Measurements from ENCODE around the gene RGS2.

DNA sequence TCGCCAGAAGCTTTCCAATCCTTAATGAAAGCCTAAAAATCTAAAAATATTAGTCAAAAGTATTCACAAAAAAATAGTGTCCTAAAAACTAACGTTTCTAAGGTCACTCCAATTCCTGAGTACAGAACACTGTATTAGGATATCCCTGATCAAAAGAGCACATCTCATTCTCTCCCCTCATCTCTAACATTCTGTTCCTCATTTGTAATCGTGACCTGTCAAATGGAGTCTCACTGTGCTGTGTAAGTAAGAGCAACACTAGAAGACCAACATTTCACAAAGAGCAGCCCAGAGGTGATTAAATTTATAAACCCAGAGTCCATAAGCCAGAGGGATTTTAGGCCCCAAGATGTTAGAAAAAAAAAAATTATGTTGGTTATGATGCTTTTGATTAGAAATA, 26.3 kb downstream of the RGS2 start:
- no peak for TF ChIP-seq POLR2A (IDR thresholded peaks at IDR 0.05)
- TF ChIP-seq, protein P1, sequence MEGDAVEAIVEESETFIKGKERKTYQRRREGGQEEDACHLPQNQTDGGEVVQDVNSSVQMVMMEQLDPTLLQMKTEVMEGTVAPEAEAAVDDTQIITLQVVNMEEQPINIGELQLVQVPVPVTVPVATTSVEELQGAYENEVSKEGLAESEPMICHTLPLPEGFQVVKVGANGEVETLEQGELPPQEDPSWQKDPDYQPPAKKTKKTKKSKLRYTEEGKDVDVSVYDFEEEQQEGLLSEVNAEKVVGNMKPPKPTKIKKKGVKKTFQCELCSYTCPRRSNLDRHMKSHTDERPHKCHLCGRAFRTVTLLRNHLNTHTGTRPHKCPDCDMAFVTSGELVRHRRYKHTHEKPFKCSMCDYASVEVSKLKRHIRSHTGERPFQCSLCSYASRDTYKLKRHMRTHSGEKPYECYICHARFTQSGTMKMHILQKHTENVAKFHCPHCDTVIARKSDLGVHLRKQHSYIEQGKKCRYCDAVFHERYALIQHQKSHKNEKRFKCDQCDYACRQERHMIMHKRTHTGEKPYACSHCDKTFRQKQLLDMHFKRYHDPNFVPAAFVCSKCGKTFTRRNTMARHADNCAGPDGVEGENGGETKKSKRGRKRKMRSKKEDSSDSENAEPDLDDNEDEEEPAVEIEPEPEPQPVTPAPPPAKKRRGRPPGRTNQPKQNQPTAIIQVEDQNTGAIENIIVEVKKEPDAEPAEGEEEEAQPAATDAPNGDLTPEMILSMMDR (IDR thresholded peaks at IDR 0.05), result no peak
